HL-60/S4 treated with retinoic acid at 250 ng/mL for 4 days and 3 days (cell line): ENCODE measurements around the gene ARNT2.

Source experiments
- in situ Hi-C: fragments of 300-500 bp; cut with MboI; formaldehyde crosslinking; loops from 2 replicates; pipeline ENCODE4 v1.7.0; 2022; ENCODE audit warnings: low sequenced_read_pairs

ARNT2 gene

GRCh38 chr15:80441041-80441440 is 36.9 kb downstream of the ARNT2 start:
- in situ Hi-C loops, result no loop called here

- in situ Hi-C loops, result no loop called here
Measured at GRCh38 chr15:80441714-80442113, 37.5 kb downstream of the ARNT2 start.

- in situ Hi-C loops, result no loop called here
Measured at GRCh38 chr15:80442728-80443403, 38.7 kb downstream of the ARNT2 start.

- in situ Hi-C loops, result no loop called here
Measured at GRCh38 chr15:80444680-80445251, 40.6 kb downstream of the ARNT2 start.

GRCh38 chr15:80445300-80446041 is 41.3 kb downstream of the ARNT2 start:
- in situ Hi-C loops, result no loop called here

GRCh38 chr15:80447077-80447476 is 42.9 kb downstream of the ARNT2 start:
- in situ Hi-C loops, result no loop called here

- in situ Hi-C loops, result loop anchor here (25.0 kb wide), 1 partner anchor 812 kb away; no protein-coding TSS in a partner anchor
Measured at GRCh38 chr15:80449825-80450224, 45.6 kb downstream of the ARNT2 start.

- in situ Hi-C loops, result loop anchor here (25.0 kb wide), 1 partner anchor 811 kb away; no protein-coding TSS in a partner anchor
Measured at GRCh38 chr15:80450811-80451321, 46.7 kb downstream of the ARNT2 start.

- in situ Hi-C loops, result loop anchor here (25.0 kb wide), 1 partner anchor 810 kb away; no protein-coding TSS in a partner anchor
Measured at GRCh38 chr15:80452166-80452565, 48.0 kb downstream of the ARNT2 start.

GRCh38 chr15:80455051-80455648 is 51.0 kb downstream of the ARNT2 start:
- in situ Hi-C loops, result loop anchor here (5.0 to 25.0 kb wide), 2 partner anchors 517 to 807 kb away; no protein-coding TSS in a partner anchor

GRCh38 chr15:80455668-80456442 is 51.7 kb downstream of the ARNT2 start:
- in situ Hi-C loops, result loop anchor here (5.0 to 25.0 kb wide), 2 partner anchors 516 to 806 kb away; no protein-coding TSS in a partner anchor

- in situ Hi-C loops, result loop anchor here (5.0 to 25.0 kb wide), 2 partner anchors 515 to 805 kb away; no protein-coding TSS in a partner anchor
Measured at GRCh38 chr15:80456517-80457492, 52.6 kb downstream of the ARNT2 start.

- in situ Hi-C loops, result loop anchor here (5.0 to 25.0 kb wide), 2 partner anchors 514 to 804 kb away; no protein-coding TSS in a partner anchor
Measured at GRCh38 chr15:80457896-80458295, 53.7 kb downstream of the ARNT2 start.

GRCh38 chr15:80458580-80458979 is 54.4 kb downstream of the ARNT2 start:
- in situ Hi-C loops, result loop anchor here (5.0 to 25.0 kb wide), 2 partner anchors 514 to 804 kb away; no protein-coding TSS in a partner anchor

GRCh38 chr15:80459380-80459779 is 55.2 kb downstream of the ARNT2 start:
- in situ Hi-C loops, result loop anchor here (5.0 to 25.0 kb wide), 2 partner anchors 513 to 803 kb away; no protein-coding TSS in a partner anchor

GRCh38 chr15:80459818-80460217 is 55.6 kb downstream of the ARNT2 start:
- in situ Hi-C loops, result loop anchor here (5.0 to 25.0 kb wide), 2 partner anchors 512 to 802 kb away; no protein-coding TSS in a partner anchor

GRCh38 chr15:80461356-80462095 is 57.3 kb downstream of the ARNT2 start:
- in situ Hi-C loops, result loop anchor here (25.0 kb wide), 1 partner anchor 801 kb away; no protein-coding TSS in a partner anchor

GRCh38 chr15:80462111-80462510 is 57.9 kb downstream of the ARNT2 start:
- in situ Hi-C loops, result loop anchor here (25.0 kb wide), 1 partner anchor 800 kb away; no protein-coding TSS in a partner anchor
